GM12891 (cell line): ENCODE data around the gene SETD5.

Experiments
- PAX5 ChIP-seq: IDR thresholded peaks from 2 replicates; pipeline ENCODE4 v1.6.1; 2011; ENCODE audit warnings: low read length, moderate library complexity, mild to moderate bottlenecking; ENCODE audit not compliant: insufficient read depth, severe bottlenecking
- POLR2A ChIP-seq: IDR thresholded peaks from 2 replicates; pipeline ENCODE4 v1.6.1; 2011; ENCODE audit warnings: low read depth, low read length, control low read depth
- POLR2AphosphoS5 ChIP-seq: IDR thresholded peaks from 2 replicates; pipeline ENCODE4 v1.6.1; 2011; ENCODE audit warnings: low read depth, low read length, control low read depth
- POU2F2 ChIP-seq: IDR thresholded peaks from 2 replicates; pipeline ENCODE4 v1.6.1; 2011; ENCODE audit warnings: low read depth, mild to moderate bottlenecking, control low read depth, low read length, moderate library complexity
- SPI1 ChIP-seq: IDR thresholded peaks from 2 replicates; pipeline ENCODE4 v1.6.1; 2011; ENCODE audit warnings: low read depth, low read length, control low read depth
- TAF1 ChIP-seq: IDR thresholded peaks from 2 replicates; pipeline ENCODE4 v1.6.1; 2011; ENCODE audit warnings: low read depth, low read length, control low read depth

- TF ChIP-seq POLR2A (no peak), POU2F2 (no peak), POLR2AphosphoS5 (no peak), TAF1 (no peak), PAX5 (no peak), SPI1 (no peak)
These were observed 103.8 kb downstream of the SETD5 start for GRCh38 chr3:9501226-9501625.
